NCI-H82 treated with DMSO at 0.1 percent for 48 hours (cell line): ENCODE measurements around the gene RAPGEF1.
A peak's percentile ranks its signal among the peaks of the same experiment; 100 is the strongest.
"Not testable (repeated sequence)": the region's sequence is repeated elsewhere in the genome, so short reads cannot be mapped to it uniquely, and the experiment has no call there.

Experiments used
- DNase-seq: peaks from one replicate; lab custom pipeline; 2025; ENCODE audit not compliant: unreplicated experiment; lab: John Stamatoyannopoulos, UW

Gene RAPGEF1

GRCh38 chr9:131728961-131729360 is 10.9 kb downstream of the RAPGEF1 start:
- no peak for DNase-seq

- DNase-seq = no peak
Observed at GRCh38 chr9:131728546-131728910, 11.3 kb downstream of the RAPGEF1 start.

- no peak for DNase-seq
Observed at GRCh38 chr9:131727795-131728545, 11.9 kb downstream of the RAPGEF1 start.

GRCh38 chr9:131727184-131727759 is 12.6 kb downstream of the RAPGEF1 start:
- no peak for DNase-seq

- no peak for DNase-seq
Observed at GRCh38 chr9:131724683-131725082, 15.2 kb downstream of the RAPGEF1 start.

GRCh38 chr9:131723632-131724031 is 16.2 kb downstream of the RAPGEF1 start:
- DNase-seq = no peak

GRCh38 chr9:131722255-131722654 is 17.6 kb downstream of the RAPGEF1 start:
- peak; percentile 93 for DNase-seq

- DNase-seq = peak; percentile 67
Observed at GRCh38 chr9:131721076-131721475, 18.8 kb downstream of the RAPGEF1 start.

GRCh38 chr9:131720330-131720729 is 19.5 kb downstream of the RAPGEF1 start:
- no peak for DNase-seq

GRCh38 chr9:131719262-131719908 is 20.5 kb downstream of the RAPGEF1 start:
- DNase-seq = no peak

GRCh38 chr9:131717719-131718460 is 22.0 kb downstream of the RAPGEF1 start:
- no peak for DNase-seq

- DNase-seq = no peak
Observed at GRCh38 chr9:131715906-131716305, 24.0 kb downstream of the RAPGEF1 start.

- no peak for DNase-seq
Observed at GRCh38 chr9:131714821-131715220, 25.1 kb downstream of the RAPGEF1 start.

GRCh38 chr9:131714161-131714646 is 25.7 kb downstream of the RAPGEF1 start:
- DNase-seq = no peak

- DNase-seq = no peak
Observed at GRCh38 chr9:131713016-131713415, 26.9 kb downstream of the RAPGEF1 start.

- no peak for DNase-seq
Observed at GRCh38 chr9:131712151-131712716, 27.6 kb downstream of the RAPGEF1 start.

- no peak for DNase-seq
Observed at GRCh38 chr9:131709771-131710431, 30.0 kb downstream of the RAPGEF1 start.

GRCh38 chr9:131709010-131709770 is 30.7 kb downstream of the RAPGEF1 start:
- not testable (repeated sequence) for DNase-seq

- DNase-seq = no peak
Observed at GRCh38 chr9:131708226-131709002, 31.5 kb downstream of the RAPGEF1 start.
